DMS53 (cell line): Measurements from ENCODE around the gene RFX1.

Experiments
- DNase-seq: peaks from one replicate; lab custom pipeline; 2025; lab: John Stamatoyannopoulos, UW

The RFX1 gene

GRCh38 chr19:13995878-13996765 lies 10.0 kb downstream of the RFX1 start:
- no peak for DNase-seq

- no peak for DNase-seq
Observed at GRCh38 chr19:13995017-13995728, 10.9 kb downstream of the RFX1 start.

- peak; percentile 18 for DNase-seq
Observed at GRCh38 chr19:13993590-13994300, 12.4 kb downstream of the RFX1 start.

GRCh38 chr19:13992025-13992424 lies 14.1 kb downstream of the RFX1 start:
- DNase-seq, result no peak

GRCh38 chr19:13990085-13990484 lies 16.0 kb downstream of the RFX1 start:
- DNase-seq, result no peak

GRCh38 chr19:13989487-13989886 lies 16.6 kb downstream of the RFX1 start:
- DNase-seq, result no peak

- DNase-seq, result peak; percentile 65
Observed at GRCh38 chr19:13987101-13987890, 18.8 kb downstream of the RFX1 start.

- DNase-seq, result peak; percentile 95
Observed at GRCh38 chr19:13986348-13986904, 19.7 kb downstream of the RFX1 start.

GRCh38 chr19:13985771-13986347 lies 20.3 kb downstream of the RFX1 start:
- peak; percentile 84 for DNase-seq

GRCh38 chr19:13984875-13985741 lies 21.0 kb downstream of the RFX1 start:
- peak; percentile 34 for DNase-seq

- peak; percentile 31 for DNase-seq
Observed at GRCh38 chr19:13984186-13984585, 21.9 kb downstream of the RFX1 start.

GRCh38 chr19:13983213-13983889 lies 22.8 kb downstream of the RFX1 start:
- peak; percentile 93 for DNase-seq

- DNase-seq, result no peak
Observed at GRCh38 chr19:13982773-13983172, 23.3 kb downstream of the RFX1 start.

GRCh38 chr19:13981988-13982501 lies 24.1 kb downstream of the RFX1 start:
- peak; percentile 31 for DNase-seq

GRCh38 chr19:13981467-13981866 lies 24.7 kb downstream of the RFX1 start:
- DNase-seq, result no peak

GRCh38 chr19:13981021-13981420 lies 25.1 kb downstream of the RFX1 start:
- DNase-seq, result no peak

GRCh38 chr19:13980340-13980739 lies 25.8 kb downstream of the RFX1 start:
- DNase-seq, result no peak

- no peak for DNase-seq
Observed at GRCh38 chr19:13979686-13980085, 26.4 kb downstream of the RFX1 start.

GRCh38 chr19:13979244-13979615 lies 26.9 kb downstream of the RFX1 start:
- DNase-seq, result no peak
